Activated B cell treated with CpG ODN at 0.5 μM for 24 hours (primary cell): ENCODE data around the gene HIBCH. TPM values are rescaled to one million over a fixed set of nuclear protein-coding genes. Genes with fewer than 3 reads are reported as not detected.
A peak's percentile ranks its signal among the peaks of the same experiment; 100 is the strongest.

Experiments used
- ATAC-seq: fragments of 200-7000 bp; cut with Tn5 transposase; one replicate; pipeline ENCODE4 v1.10.0; 2021; ENCODE audit warnings: low read depth, mild to moderate bottlenecking, moderate library complexity
- CTCF ChIA-PET: fragments of 350-600 bp; sonication (Branson Sonifier 250); formaldehyde crosslinking; loops from one replicate; lab custom pipeline; 2021; ENCODE audit warnings: antibody characterized with exemption; lab: Charles Lee
- POLR2A ChIA-PET: fragments of 350-600 bp; sonication (Branson Sonifier 250); formaldehyde crosslinking; loops from one replicate; lab custom pipeline; 2021; ENCODE audit warnings: antibody characterized with exemption; lab: Charles Lee
- DNase-seq: peaks from one replicate; pipeline ENCODE4 v3.0.0; 2022
- H3K27ac Mint-ChIP-seq: one replicate; pipeline ENCODE4 v1.8.0; 2020; ENCODE audit warnings: mixed read lengths
- H3K27me3 Mint-ChIP-seq: one replicate; pipeline ENCODE4 v1.8.0; 2021; ENCODE audit warnings: mixed read lengths
- H3K36me3 Mint-ChIP-seq: one replicate; pipeline ENCODE4 v1.8.0; 2021; ENCODE audit warnings: low read depth, mixed read lengths
- H3K4me1 Mint-ChIP-seq: one replicate; pipeline ENCODE4 v1.8.0; 2021; ENCODE audit warnings: mixed read lengths
- H3K4me3 Mint-ChIP-seq: one replicate; pipeline ENCODE4 v1.8.0; 2020; ENCODE audit warnings: mild to moderate bottlenecking, mixed read lengths
- H3K9me3 Mint-ChIP-seq: one replicate; pipeline ENCODE4 v1.8.0; 2020; ENCODE audit warnings: mixed read lengths
- intact Hi-C: fragments of 100-400 bp; cut with micrococcal nuclease; formaldehyde crosslinking; loops from one replicate; pipeline ENCODE4 v1.15.1; 2024
- total RNA-seq: library from RNA; stranded (reverse); gene quantifications from 2 replicates; pipeline ENCODE4 v1.2.3, GENCODE V29; 2022
- TF ChIP-seq, protein P1 (sequence below): fragments of 200-600 bp; IDR thresholded peaks from one replicate; pipeline ENCODE4 v1.8.0; 2022; ENCODE audit warnings: antibody characterized with exemption, mild to moderate bottlenecking

The HIBCH gene
- total RNA-seq, 1 donor from 2014 or later = 21.2 TPM

DNA sequence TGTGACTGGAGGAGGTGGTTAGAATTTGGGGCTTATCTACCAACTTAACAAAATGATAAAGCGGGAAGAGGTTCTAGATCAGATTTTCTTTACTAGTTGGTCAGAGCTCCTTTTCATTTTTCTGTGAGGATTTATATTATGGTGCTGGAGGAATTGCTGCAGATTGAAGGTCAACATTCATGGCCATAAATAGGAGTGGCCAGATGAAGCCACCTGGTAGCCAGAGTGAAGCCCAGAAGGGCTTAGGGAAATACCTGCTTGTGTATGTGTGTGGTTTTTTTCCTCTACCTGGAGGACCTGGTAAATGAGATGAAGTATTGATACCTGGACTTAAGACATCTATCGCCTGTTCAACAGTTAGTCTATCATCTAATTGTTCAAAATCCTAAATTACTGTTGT lies 134.2 kb downstream of the HIBCH start:
- Mint-ChIP-seq H3K27ac (no peak overlapping the region), H3K9me3 (no peaks in the 10 kb centered on the region), H3K36me3 (no peaks in the 10 kb centered on the region), H3K4me3 (no peak overlapping the region), H3K27me3 (no peaks in the 10 kb centered on the region), H3K4me1 (peaks cover 12% of the 10 kb centered on the region)
- DNase-seq = no peak
- POLR2A ChIA-PET = no interaction called here
- TF ChIP-seq, protein P1, sequence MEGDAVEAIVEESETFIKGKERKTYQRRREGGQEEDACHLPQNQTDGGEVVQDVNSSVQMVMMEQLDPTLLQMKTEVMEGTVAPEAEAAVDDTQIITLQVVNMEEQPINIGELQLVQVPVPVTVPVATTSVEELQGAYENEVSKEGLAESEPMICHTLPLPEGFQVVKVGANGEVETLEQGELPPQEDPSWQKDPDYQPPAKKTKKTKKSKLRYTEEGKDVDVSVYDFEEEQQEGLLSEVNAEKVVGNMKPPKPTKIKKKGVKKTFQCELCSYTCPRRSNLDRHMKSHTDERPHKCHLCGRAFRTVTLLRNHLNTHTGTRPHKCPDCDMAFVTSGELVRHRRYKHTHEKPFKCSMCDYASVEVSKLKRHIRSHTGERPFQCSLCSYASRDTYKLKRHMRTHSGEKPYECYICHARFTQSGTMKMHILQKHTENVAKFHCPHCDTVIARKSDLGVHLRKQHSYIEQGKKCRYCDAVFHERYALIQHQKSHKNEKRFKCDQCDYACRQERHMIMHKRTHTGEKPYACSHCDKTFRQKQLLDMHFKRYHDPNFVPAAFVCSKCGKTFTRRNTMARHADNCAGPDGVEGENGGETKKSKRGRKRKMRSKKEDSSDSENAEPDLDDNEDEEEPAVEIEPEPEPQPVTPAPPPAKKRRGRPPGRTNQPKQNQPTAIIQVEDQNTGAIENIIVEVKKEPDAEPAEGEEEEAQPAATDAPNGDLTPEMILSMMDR = no peak
- CTCF ChIA-PET = no interaction called here
- no peak for ATAC-seq
- intact Hi-C loops = loop anchor here (10.0 kb wide), 1 partner anchor 829 kb away; the partner anchor contains the start of gene STAT1

DNA sequence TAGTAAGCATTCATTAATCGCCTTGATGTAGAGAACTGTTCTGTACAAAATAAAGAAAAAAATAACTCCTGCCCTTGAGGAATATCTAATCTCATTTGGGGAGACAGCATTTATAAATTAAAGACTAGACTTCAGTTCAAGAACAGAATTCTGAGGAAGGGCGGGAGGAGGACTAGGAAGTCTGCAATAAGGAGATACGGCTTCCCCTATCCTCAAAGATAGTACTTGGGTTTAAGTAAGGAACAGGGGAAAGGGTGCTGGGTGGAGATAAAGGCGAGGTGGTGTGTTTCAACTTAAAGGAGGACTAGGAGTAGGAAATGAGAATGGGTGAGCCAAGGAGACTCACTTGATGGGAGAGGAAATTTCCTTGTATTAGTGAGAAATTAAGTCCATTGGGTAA lies 135.2 kb downstream of the HIBCH start:
- ChIA-PET CTCF (no interaction called here), POLR2A (no interaction called here)
- intact Hi-C loops = loop anchor here (5.0 to 10.0 kb wide), 5 partner anchors 43 to 830 kb away; partner anchors contain the start of genes ASNSD1 and STAT1
- DNase-seq = no peak
- TF ChIP-seq, protein P1 = no peak
- peak overlapping the region; percentile 9 for H3K27ac Mint-ChIP-seq
- H3K27me3 Mint-ChIP-seq = no peaks in the 10 kb centered on the region
- H3K36me3 Mint-ChIP-seq = no peaks in the 10 kb centered on the region
- no peaks in the 10 kb centered on the region for H3K9me3 Mint-ChIP-seq
- peaks cover 18% of the 10 kb centered on the region for H3K4me1 Mint-ChIP-seq
- no peak for ATAC-seq
- H3K4me3 Mint-ChIP-seq = no peak overlapping the region

DNA sequence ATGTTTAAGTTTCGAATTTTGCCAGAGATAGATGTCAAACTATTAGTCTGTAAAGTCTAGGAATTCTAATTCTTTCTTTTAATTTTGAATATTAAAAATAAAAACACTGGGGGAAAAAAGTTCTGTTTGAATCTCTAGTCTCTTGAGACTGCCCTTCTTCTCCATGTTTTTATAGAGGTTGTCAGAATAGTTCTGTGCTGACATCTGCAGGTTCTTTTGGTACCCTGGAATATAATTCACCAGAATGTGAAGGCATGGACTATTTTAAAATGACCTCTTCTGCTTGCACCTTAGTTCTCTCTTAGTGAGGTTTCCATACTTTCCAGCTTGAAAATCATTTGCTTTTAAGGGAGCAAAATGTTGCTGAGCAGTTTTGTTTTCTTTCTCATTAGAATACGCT lies 136.1 kb downstream of the HIBCH start:
- H3K4me3 Mint-ChIP-seq = no peak overlapping the region
- no peak for ATAC-seq
- CTCF ChIA-PET = no interaction called here
- no peaks in the 10 kb centered on the region for H3K9me3 Mint-ChIP-seq
- H3K27me3 Mint-ChIP-seq = no peaks in the 10 kb centered on the region
- TF ChIP-seq, protein P1 = no peak
- H3K27ac Mint-ChIP-seq = no peak overlapping the region
- POLR2A ChIA-PET = no interaction called here
- intact Hi-C loops = loop anchor here (5.0 to 10.0 kb wide), 5 partner anchors 44 to 831 kb away; partner anchors contain the start of genes ASNSD1 and STAT1
- H3K36me3 Mint-ChIP-seq = no peaks in the 10 kb centered on the region
- no peak for DNase-seq
- peaks cover 20% of the 10 kb centered on the region for H3K4me1 Mint-ChIP-seq

DNA sequence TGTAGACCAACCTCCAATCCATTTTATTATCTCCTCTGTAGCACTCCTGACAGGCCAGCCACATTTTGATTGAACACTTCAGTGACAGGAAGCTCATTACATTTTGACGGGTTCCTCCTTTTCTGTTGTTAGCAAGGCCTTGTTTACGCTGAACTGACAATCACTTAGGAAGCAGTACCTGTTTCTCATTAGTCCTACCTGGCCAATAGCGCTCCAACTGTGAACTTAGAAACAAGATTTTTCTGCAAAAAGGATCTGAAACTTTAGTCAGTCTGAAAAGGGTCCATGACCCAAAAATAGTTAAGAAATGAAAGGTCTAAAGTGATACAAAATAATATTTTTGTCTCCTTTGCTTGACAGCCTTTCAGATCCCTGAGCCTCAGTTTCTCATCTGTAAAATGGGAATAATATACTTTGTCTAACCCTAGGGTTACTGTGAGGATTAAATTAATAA lies 137.5 kb downstream of the HIBCH start:
- no peak for DNase-seq
- Mint-ChIP-seq H3K27ac (peak overlapping the region; percentile 28), H3K36me3 (no peaks in the 10 kb centered on the region), H3K4me3 (peak overlapping the region; percentile 40), H3K4me1 (peaks cover 20% of the 10 kb centered on the region), H3K27me3 (no peaks in the 10 kb centered on the region), H3K9me3 (no peaks in the 10 kb centered on the region)
- POLR2A ChIA-PET = no interaction called here
- intact Hi-C loops = loop anchor here (1.0 to 10.0 kb wide), 6 partner anchors 45 to 833 kb away; partner anchors contain the start of genes ASNSD1 and STAT1
- ATAC-seq = no peak
- TF ChIP-seq, protein P1 = no peak
- CTCF ChIA-PET = no interaction called here

DNA sequence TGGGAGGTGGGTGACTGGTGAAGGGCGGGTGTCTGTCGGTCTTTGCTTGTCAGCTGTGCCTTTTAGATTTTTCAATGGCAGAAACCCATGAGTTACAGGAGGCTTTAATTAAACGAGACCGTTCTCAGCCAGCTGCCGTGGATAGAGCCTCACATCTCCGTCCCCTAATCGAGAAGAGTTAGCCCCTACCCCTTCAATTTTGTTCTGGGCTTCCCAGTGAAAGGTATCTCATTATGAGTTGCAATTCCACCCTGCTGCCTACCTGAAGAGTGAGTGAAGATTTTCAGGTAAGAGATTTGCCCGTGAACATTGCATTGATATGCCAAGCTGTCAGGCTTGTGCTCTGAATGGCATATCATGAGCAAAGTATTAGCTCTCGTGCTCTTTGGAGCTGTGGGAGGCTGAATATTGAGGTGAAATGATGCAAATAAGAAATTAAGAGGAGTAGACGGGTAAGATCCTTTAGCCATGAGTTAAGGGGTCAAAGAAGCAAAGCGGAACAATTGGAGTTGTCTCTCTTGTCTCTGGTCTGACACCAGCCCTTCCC lies 138.4 kb downstream of the HIBCH start:
- H3K27ac Mint-ChIP-seq = peak overlapping the region; percentile 67
- TF ChIP-seq, protein P1 = no peak
- H3K9me3 Mint-ChIP-seq = no peaks in the 10 kb centered on the region
- peaks cover 20% of the 10 kb centered on the region for H3K4me1 Mint-ChIP-seq
- DNase-seq (no peak), ATAC-seq (no peak)
- H3K27me3 Mint-ChIP-seq = no peaks in the 10 kb centered on the region
- no peaks in the 10 kb centered on the region for H3K36me3 Mint-ChIP-seq
- POLR2A ChIA-PET = interaction anchor here (1.4 kb wide), 1 partner anchor 353 kb away, joined by 4 read pairs; the partner anchor contains the start of gene NEMP2
- peak overlapping the region; percentile 82 for H3K4me3 Mint-ChIP-seq
- intact Hi-C loops = loop anchor here (5.0 to 10.0 kb wide), 5 partner anchors 46 to 834 kb away; partner anchors contain the start of genes ASNSD1 and STAT1
- CTCF ChIA-PET = interaction anchor here (1.0 kb wide), 1 partner anchor 8 kb away, joined by 4 read pairs; no protein-coding TSS in a partner anchor
